ENCODE results near the gene TIE1.

GRCh38 chr1:43363935-43364525, 63.2 kb downstream of the TIE1 start:
- TF ChIP-seq CSDC2 (CRISPR knock-in tag; IDR thresholded peaks at IDR 0.05) (no peak), ZC3H10 (CRISPR knock-in tag; IDR thresholded peaks at IDR 0.05) (no peak), PPARA (CRISPR knock-in tag; IDR thresholded peaks at IDR 0.05; ENCODE audit: borderline replicate concordance) (no peak), ZNF565 (CRISPR knock-in tag; conservative IDR thresholded peaks at IDR 0.05; ENCODE audit: low read depth) (no peak), POU6F1 (CRISPR knock-in tag; IDR thresholded peaks at IDR 0.05; ENCODE audit: borderline replicate concordance, low read depth) (no peak)

Data from SK-N-SH treated with all-trans-retinoic acid at 6 μM for 48 hours (cell line).